Astrocyte (in vitro differentiated cells and primary cell): ENCODE results near the gene LRRC4C. TPM values are rescaled to one million over a fixed set of nuclear protein-coding genes. Genes with fewer than 3 reads are reported as not detected.

Experiments used
- DNase-seq: peaks from one replicate; pipeline ENCODE4 v3.0.0-alpha.2; 2010; ENCODE audit warnings: low read depth
- FAIRE-seq: peaks from 2 replicates; lab custom pipeline; 2011; peaks lifted over from hg19 to GRCh38; lab: Jason Lieb, UNC
- H2AFZ ChIP-seq: 2 replicates; pipeline ENCODE4 v1.6.0; 2012; ENCODE audit warnings: low read depth, low read length, inconsistent platforms
- H3K27ac ChIP-seq: 2 replicates; pipeline ENCODE4 v1.5.1; 2011; ENCODE audit warnings: low read depth, low read length, inconsistent platforms
- H3K27me3 ChIP-seq: 2 replicates; pipeline ENCODE4 v1.6.0; 2011; ENCODE audit warnings: low read length, inconsistent platforms; ENCODE audit not compliant: insufficient read depth
- H3K36me3 ChIP-seq: 2 replicates; pipeline ENCODE4 v1.5.1; 2011; ENCODE audit warnings: low read length, inconsistent platforms; ENCODE audit not compliant: insufficient read depth
- H3K4me1 ChIP-seq: 2 replicates; pipeline ENCODE4 v1.5.1; 2011; ENCODE audit warnings: low read length, inconsistent platforms; ENCODE audit not compliant: insufficient read depth
- H3K4me2 ChIP-seq: 2 replicates; pipeline ENCODE4 v1.6.0; 2012; ENCODE audit warnings: low read length, inconsistent platforms
- H3K4me3 ChIP-seq: 2 replicates; pipeline ENCODE4 v1.5.1; 2011; ENCODE audit warnings: low read depth, mild to moderate bottlenecking, low read length, inconsistent platforms; ENCODE audit not compliant: insufficient read depth
- H3K79me2 ChIP-seq: 2 replicates; pipeline ENCODE4 v1.6.0; 2012; ENCODE audit warnings: mild to moderate bottlenecking, low read length, inconsistent platforms; ENCODE audit not compliant: insufficient read depth
- H3K9ac ChIP-seq: 2 replicates; pipeline ENCODE4 v1.6.0; 2012; ENCODE audit warnings: mild to moderate bottlenecking, low read length, inconsistent platforms
- H3K9me3 ChIP-seq: 2 replicates; pipeline ENCODE4 v1.5.1; 2012; ENCODE audit warnings: low read depth, mild to moderate bottlenecking, low read length, inconsistent platforms; ENCODE audit not compliant: insufficient read depth
- H4K20me1 ChIP-seq: 2 replicates; pipeline ENCODE4 v1.6.0; 2012; ENCODE audit warnings: low read length, inconsistent platforms; ENCODE audit not compliant: insufficient read depth
- H3K27ac Mint-ChIP-seq: one replicate; pipeline ENCODE4 v1.8.0; 2021; ENCODE audit warnings: mild to moderate bottlenecking, mixed read lengths; ENCODE audit not compliant: unreplicated experiment
- H3K27me3 Mint-ChIP-seq: one replicate; pipeline ENCODE4 v1.8.0; 2021; ENCODE audit warnings: low read depth, mixed read lengths; ENCODE audit not compliant: unreplicated experiment
- H3K36me3 Mint-ChIP-seq: one replicate; pipeline ENCODE4 v1.8.0; 2021; ENCODE audit warnings: low read depth, mixed read lengths; ENCODE audit not compliant: unreplicated experiment
- H3K4me1 Mint-ChIP-seq: one replicate; pipeline ENCODE4 v1.8.0; 2021; ENCODE audit warnings: low read depth, mixed read lengths; ENCODE audit not compliant: unreplicated experiment
- H3K4me3 Mint-ChIP-seq: one replicate; pipeline ENCODE4 v1.8.0; 2021; ENCODE audit warnings: mild to moderate bottlenecking, moderate library complexity, mixed read lengths; ENCODE audit not compliant: unreplicated experiment
- H3K9me3 Mint-ChIP-seq: one replicate; pipeline ENCODE4 v1.8.0; 2021; ENCODE audit warnings: mild to moderate bottlenecking, mixed read lengths; ENCODE audit not compliant: unreplicated experiment
- EZH2 ChIP-seq: IDR thresholded peaks from 2 replicates; pipeline ENCODE4 v1.6.1; 2012; ENCODE audit warnings: mild to moderate bottlenecking, low read length, inconsistent platforms; ENCODE audit not compliant: insufficient read depth
- total RNA-seq: library from RNA; stranded (reverse); gene quantifications from 2 replicates; pipeline ENCODE4 v1.2.1, GENCODE V29; 2021
- TF ChIP-seq, protein P1 (sequence below): IDR thresholded peaks from 2 replicates; pipeline ENCODE4 v1.5.1; 2011; ENCODE audit warnings: low read depth, mild to moderate bottlenecking, inconsistent platforms, low read length, moderate library complexity; ENCODE audit not compliant: insufficient read depth

The LRRC4C gene
- total RNA-seq, 1 donor from 2014 or later, result 9.0 TPM

DNA sequence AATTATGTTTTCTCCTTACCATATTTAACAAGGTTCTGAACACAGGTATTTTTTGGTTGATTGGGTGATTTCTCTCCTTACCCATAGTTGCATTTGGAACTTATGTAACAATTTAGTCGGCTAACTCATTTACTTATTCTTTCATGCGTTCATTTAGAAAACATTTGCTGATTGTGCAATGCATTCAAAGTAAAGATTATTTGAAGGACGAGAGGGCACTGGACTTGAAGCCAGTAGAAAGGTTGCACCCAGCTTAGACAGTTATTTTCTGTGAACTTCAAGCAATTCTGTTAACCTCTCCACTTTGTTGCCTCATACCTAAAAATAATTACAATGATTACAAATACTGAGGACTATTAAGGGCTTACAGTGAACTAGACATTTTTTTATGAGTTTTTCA is 769.6 kb downstream of the LRRC4C start:
- TF ChIP-seq, protein P1, sequence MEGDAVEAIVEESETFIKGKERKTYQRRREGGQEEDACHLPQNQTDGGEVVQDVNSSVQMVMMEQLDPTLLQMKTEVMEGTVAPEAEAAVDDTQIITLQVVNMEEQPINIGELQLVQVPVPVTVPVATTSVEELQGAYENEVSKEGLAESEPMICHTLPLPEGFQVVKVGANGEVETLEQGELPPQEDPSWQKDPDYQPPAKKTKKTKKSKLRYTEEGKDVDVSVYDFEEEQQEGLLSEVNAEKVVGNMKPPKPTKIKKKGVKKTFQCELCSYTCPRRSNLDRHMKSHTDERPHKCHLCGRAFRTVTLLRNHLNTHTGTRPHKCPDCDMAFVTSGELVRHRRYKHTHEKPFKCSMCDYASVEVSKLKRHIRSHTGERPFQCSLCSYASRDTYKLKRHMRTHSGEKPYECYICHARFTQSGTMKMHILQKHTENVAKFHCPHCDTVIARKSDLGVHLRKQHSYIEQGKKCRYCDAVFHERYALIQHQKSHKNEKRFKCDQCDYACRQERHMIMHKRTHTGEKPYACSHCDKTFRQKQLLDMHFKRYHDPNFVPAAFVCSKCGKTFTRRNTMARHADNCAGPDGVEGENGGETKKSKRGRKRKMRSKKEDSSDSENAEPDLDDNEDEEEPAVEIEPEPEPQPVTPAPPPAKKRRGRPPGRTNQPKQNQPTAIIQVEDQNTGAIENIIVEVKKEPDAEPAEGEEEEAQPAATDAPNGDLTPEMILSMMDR, result no peak
- TF ChIP-seq EZH2, result no peak
- H3K36me3 Mint-ChIP-seq, result no peaks in the 10 kb centered on the region
- Histone ChIP-seq H3K4me3 (no peak overlapping the region), H3K9me3 (no peaks in the 10 kb centered on the region), H2AFZ (no peak overlapping the region), H3K79me2 (no peaks in the 10 kb centered on the region), H3K4me1 (no peaks in the 10 kb centered on the region), H3K36me3 (no peaks in the 10 kb centered on the region), H3K27me3 (no peaks in the 10 kb centered on the region), H3K9ac (no peak overlapping the region), H3K4me2 (no peak overlapping the region), H3K27ac (no peak overlapping the region), H4K20me1 (no peaks in the 10 kb centered on the region)
- no peaks in the 10 kb centered on the region for H3K9me3 Mint-ChIP-seq
- H3K27me3 Mint-ChIP-seq, result no peaks in the 10 kb centered on the region
- no peak overlapping the region for H3K27ac Mint-ChIP-seq
- DNase-seq, result no peak
- no peaks in the 10 kb centered on the region for H3K4me1 Mint-ChIP-seq
- FAIRE-seq, result no peak
- H3K4me3 Mint-ChIP-seq, result no peak overlapping the region

DNA sequence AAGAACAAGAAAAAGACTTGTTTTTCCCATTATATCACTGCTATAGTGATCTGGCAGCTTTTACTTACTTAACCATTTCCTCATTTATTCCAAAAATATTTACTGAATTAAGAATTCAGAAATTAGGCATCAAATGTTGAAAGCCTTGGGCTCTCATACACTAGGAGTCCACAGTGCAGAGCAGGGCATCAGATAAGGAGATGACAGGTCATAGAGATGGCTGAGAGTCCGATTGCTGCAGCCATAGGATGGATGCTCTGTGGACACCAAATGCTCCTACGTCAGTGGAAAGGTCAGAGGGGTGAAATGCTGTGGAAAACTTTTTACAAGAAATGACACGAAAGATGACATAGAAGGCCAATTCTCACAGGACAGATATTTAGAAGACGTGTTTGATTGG is 771.1 kb downstream of the LRRC4C start:
- Mint-ChIP-seq H3K27me3 (no peaks in the 10 kb centered on the region), H3K4me1 (no peaks in the 10 kb centered on the region), H3K27ac (no peak overlapping the region), H3K36me3 (no peaks in the 10 kb centered on the region), H3K9me3 (no peaks in the 10 kb centered on the region), H3K4me3 (no peak overlapping the region)
- no peak for TF ChIP-seq EZH2
- TF ChIP-seq, protein P1, result no peak
- H3K9ac ChIP-seq, result no peak overlapping the region
- no peak for FAIRE-seq
- H3K4me3 ChIP-seq, result no peak overlapping the region
- H3K27ac ChIP-seq, result no peak overlapping the region
- no peaks in the 10 kb centered on the region for H3K9me3 ChIP-seq
- no peaks in the 10 kb centered on the region for H3K36me3 ChIP-seq
- H3K4me1 ChIP-seq, result no peaks in the 10 kb centered on the region
- no peak overlapping the region for H2AFZ ChIP-seq
- no peaks in the 10 kb centered on the region for H3K27me3 ChIP-seq
- no peak overlapping the region for H3K4me2 ChIP-seq
- DNase-seq, result no peak
- H3K79me2 ChIP-seq, result no peaks in the 10 kb centered on the region
- H4K20me1 ChIP-seq, result no peaks in the 10 kb centered on the region

DNA sequence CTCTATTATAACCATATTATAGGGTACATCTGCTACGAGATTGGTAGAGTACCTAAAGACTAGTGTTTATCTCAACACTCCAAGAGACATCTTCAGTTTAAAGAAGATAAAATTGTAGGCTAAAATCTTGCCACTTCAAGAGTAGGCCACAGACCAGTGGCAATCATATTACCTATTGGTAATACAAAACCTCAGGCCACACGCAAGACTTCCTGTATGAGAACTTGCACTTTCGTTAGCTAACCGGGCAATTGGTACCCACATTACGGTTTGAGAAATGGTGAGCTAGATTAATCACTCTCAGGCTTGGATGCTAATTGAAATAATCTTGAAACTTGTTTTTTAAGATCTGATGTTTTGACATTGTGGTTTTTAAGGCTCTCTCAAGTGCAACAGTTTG is 772.7 kb downstream of the LRRC4C start:
- H3K36me3 ChIP-seq, result no peaks in the 10 kb centered on the region
- no peak for DNase-seq
- H4K20me1 ChIP-seq, result no peaks in the 10 kb centered on the region
- no peaks in the 10 kb centered on the region for H3K27me3 ChIP-seq
- no peak overlapping the region for H3K9ac ChIP-seq
- H3K27ac Mint-ChIP-seq, result no peak overlapping the region
- no peak overlapping the region for H3K4me2 ChIP-seq
- H3K4me3 ChIP-seq, result no peak overlapping the region
- TF ChIP-seq EZH2, result no peak
- TF ChIP-seq, protein P1, result no peak
- H3K27ac ChIP-seq, result no peak overlapping the region
- no peaks in the 10 kb centered on the region for H3K27me3 Mint-ChIP-seq
- H2AFZ ChIP-seq, result no peak overlapping the region
- H3K4me1 Mint-ChIP-seq, result no peaks in the 10 kb centered on the region
- H3K4me1 ChIP-seq, result no peaks in the 10 kb centered on the region
- no peak for FAIRE-seq
- H3K9me3 Mint-ChIP-seq, result no peaks in the 10 kb centered on the region
- no peaks in the 10 kb centered on the region for H3K9me3 ChIP-seq
- no peak overlapping the region for H3K4me3 Mint-ChIP-seq
- H3K79me2 ChIP-seq, result no peaks in the 10 kb centered on the region
- no peaks in the 10 kb centered on the region for H3K36me3 Mint-ChIP-seq
